HL-60/S4 (cell line): ENCODE results near the gene HSPB1.

ENCODE experiments used
- in situ Hi-C: fragments of 300-500 bp; cut with MboI; formaldehyde crosslinking; loops from 2 replicates; pipeline ENCODE4 v1.14.3; 2022; ENCODE audit warnings: low sequenced_read_pairs

Gene HSPB1

GRCh38 chr7:76303202-76304147 lies 1.0 kb downstream of the HSPB1 start:
- in situ Hi-C loops = loop anchor here (25.0 kb wide), 1 partner anchor 441 kb away; no protein-coding TSS in a partner anchor

- in situ Hi-C loops = loop anchor here (25.0 kb wide), 1 partner anchor 443 kb away; no protein-coding TSS in a partner anchor
Measured at GRCh38 chr7:76304888-76305375, 2.5 kb downstream of the HSPB1 start.

- in situ Hi-C loops = loop anchor here (25.0 kb wide), 1 partner anchor 447 kb away; no protein-coding TSS in a partner anchor
Measured at GRCh38 chr7:76308874-76309273, 6.4 kb downstream of the HSPB1 start.

- in situ Hi-C loops = loop anchor here (5.0 to 25.0 kb wide), 2 partner anchors 127 to 447 kb away; no protein-coding TSS in a partner anchor
Measured at GRCh38 chr7:76309341-76310101, 7.0 kb downstream of the HSPB1 start.

- in situ Hi-C loops = loop anchor here (5.0 to 25.0 kb wide), 2 partner anchors 128 to 448 kb away; no protein-coding TSS in a partner anchor
Measured at GRCh38 chr7:76310102-76310957, 7.9 kb downstream of the HSPB1 start.

GRCh38 chr7:76311838-76312237 lies 9.4 kb downstream of the HSPB1 start:
- in situ Hi-C loops = loop anchor here (5.0 to 25.0 kb wide), 2 partner anchors 130 to 450 kb away; no protein-coding TSS in a partner anchor

- in situ Hi-C loops = loop anchor here (5.0 to 25.0 kb wide), 2 partner anchors 132 to 452 kb away; no protein-coding TSS in a partner anchor
Measured at GRCh38 chr7:76314042-76314721, 11.7 kb downstream of the HSPB1 start.

GRCh38 chr7:76314740-76315139 lies 12.3 kb downstream of the HSPB1 start:
- in situ Hi-C loops = loop anchor here (5.0 to 25.0 kb wide), 2 partner anchors 132 to 452 kb away; no protein-coding TSS in a partner anchor

- in situ Hi-C loops = loop anchor here (25.0 kb wide), 1 partner anchor 453 kb away; no protein-coding TSS in a partner anchor
Measured at GRCh38 chr7:76315364-76315763, 12.9 kb downstream of the HSPB1 start.

GRCh38 chr7:76316984-76317781 lies 14.7 kb downstream of the HSPB1 start:
- in situ Hi-C loops = loop anchor here (25.0 kb wide), 1 partner anchor 455 kb away; no protein-coding TSS in a partner anchor

- in situ Hi-C loops = loop anchor here (25.0 kb wide), 1 partner anchor 456 kb away; no protein-coding TSS in a partner anchor
Measured at GRCh38 chr7:76317782-76318487, 15.5 kb downstream of the HSPB1 start.

GRCh38 chr7:76318488-76319353 lies 16.2 kb downstream of the HSPB1 start:
- in situ Hi-C loops = loop anchor here (25.0 kb wide), 1 partner anchor 456 kb away; no protein-coding TSS in a partner anchor

- in situ Hi-C loops = no loop called here
Measured at GRCh38 chr7:76325092-76325491, 22.6 kb downstream of the HSPB1 start.

- in situ Hi-C loops = no loop called here
Measured at GRCh38 chr7:76325811-76326210, 23.3 kb downstream of the HSPB1 start.

- in situ Hi-C loops = no loop called here
Measured at GRCh38 chr7:76326646-76327233, 24.3 kb downstream of the HSPB1 start.

GRCh38 chr7:76327610-76328009 lies 25.1 kb downstream of the HSPB1 start:
- in situ Hi-C loops = no loop called here
